ENCODE measurements around the gene CCL20. TPM values are rescaled to one million over a fixed set of nuclear protein-coding genes. Genes with fewer than 3 reads are reported as not detected.

CCL20 gene
- total RNA-seq (1 to 10 TPM; 1.5 to 2.2 TPM), total RNA-seq (0.35 to 653 (median 5.9) reads per million in 172 experiments)
- polyA plus RNA-seq (2013, experiment 1 of 2): 3.2 TPM
- polyA plus RNA-seq (2013, experiment 2 of 2): 4.1 TPM

- ATAC-seq (ENCODE audit: poor library complexity) (no peak), DNase-seq (peak in 4 of 14 experiments; percentile 28 to 64 (median 58))
- Histone ChIP-seq H3K4me3 (ENCODE audit: low read length) (peak within 1 kb of the TSS; percentile 36), H3K36me3 (ENCODE audit: insufficient read depth, low read length) (no peaks in the 10 kb centered on the region), H3K27me3 (ENCODE audit: control insufficient read depth in 1 of 2, insufficient read depth in 2 of 2, low read length in 2 of 2) (no peaks in the 10 kb centered on the region), H3K27ac (ENCODE audit: low read depth in 1 of 2, low read length in 2 of 2) (peak within 1 kb of the TSS in 1 of 2 donors; percentile 38), H3K9me3 (ENCODE audit: control insufficient read depth in 1 of 2, insufficient read depth in 1 of 2, low read length in 2 of 2) (no peaks in the 10 kb centered on the region), H3K4me1 (ENCODE audit: insufficient read depth, low read length) (peaks cover 20% of the 10 kb centered on the region)
- Mint-ChIP-seq H3K27ac (peak within 1 kb of the TSS; percentile 46), H3K9me3 (no peaks in the 10 kb centered on the region), H3K27me3 (peaks cover 7% of the 10 kb centered on the region), H3K4me1 (ENCODE audit: low read depth) (peaks cover 9% of the 10 kb centered on the region), H3K36me3 (ENCODE audit: low read depth) (no peaks in the 10 kb centered on the region), H3K4me3 (peak within 1 kb of the TSS; percentile 27)
- intact Hi-C loops (cut with DNase I, micrococcal nuclease): no loop called here
- POLR2A ChIA-PET: interaction anchor here (1.0 kb wide), 1 partner anchor 31 kb away, joined by 3 read pairs; no protein-coding TSS in a partner anchor
- no peak for TF ChIP-seq CTCF (IDR thresholded peaks at IDR 0.05)
- CTCF ChIA-PET: no interaction called here
Observed at GRCh38 chr2:227813562-227814353, at the start of gene CCL20. CCL20 (plus strand) TSS chr2:227813842; CDS start chr2:227813912, 70 bp downstream.

GRCh38 chr2:227765788-227766372, 47.8 kb upstream of the CCL20 start:
- Histone ChIP-seq H3K27me3 (ENCODE audit: control insufficient read depth in 1 of 2, insufficient read depth in 2 of 2, low read length in 2 of 2) (no peaks in the 10 kb centered on the region), H3K27ac (ENCODE audit: low read depth in 1 of 2, low read length in 2 of 2) (no peak overlapping the region), H3K4me1 (ENCODE audit: insufficient read depth, low read length) (no peaks in the 10 kb centered on the region), H3K36me3 (ENCODE audit: insufficient read depth, low read length) (no peaks in the 10 kb centered on the region), H3K4me3 (ENCODE audit: low read length) (no peak overlapping the region), H3K9me3 (ENCODE audit: control insufficient read depth in 1 of 2, insufficient read depth in 1 of 2, low read length in 2 of 2) (no peaks in the 10 kb centered on the region)
- Mint-ChIP-seq H3K4me1 (ENCODE audit: low read depth) (no peaks in the 10 kb centered on the region), H3K27ac (no peak overlapping the region), H3K36me3 (ENCODE audit: low read depth) (no peaks in the 10 kb centered on the region), H3K9me3 (no peaks in the 10 kb centered on the region), H3K27me3 (no peaks in the 10 kb centered on the region), H3K4me3 (no peak overlapping the region)
- DNase-seq (no peak), ATAC-seq (ENCODE audit: poor library complexity) (no peak)
- TF ChIP-seq CTCF (IDR thresholded peaks at IDR 0.05): no peak
- intact Hi-C loops (cut with DNase I, micrococcal nuclease): loop anchor here (1.0 to 10.0 kb wide), 9 partner anchors 109 to 731 kb away; partner anchors contain the start of gene AGFG1 (in 1 of the 2)
- ChIA-PET POLR2A (no interaction called here), CTCF (interaction anchor here (0.8 to 1.1 kb wide), 4 partner anchors 9 to 301 kb away, joined by 3 to 4 read pairs (median 3); no protein-coding TSS in a partner anchor)

GRCh38 chr2:227766373-227766883, 47.2 kb upstream of the CCL20 start:
- Histone ChIP-seq H3K36me3 (ENCODE audit: insufficient read depth, low read length) (no peaks in the 10 kb centered on the region), H3K4me1 (ENCODE audit: insufficient read depth, low read length) (no peaks in the 10 kb centered on the region), H3K27me3 (ENCODE audit: control insufficient read depth in 1 of 2, insufficient read depth in 2 of 2, low read length in 2 of 2) (no peaks in the 10 kb centered on the region), H3K9me3 (ENCODE audit: control insufficient read depth in 1 of 2, insufficient read depth in 1 of 2, low read length in 2 of 2) (no peaks in the 10 kb centered on the region), H3K27ac (ENCODE audit: low read depth in 1 of 2, low read length in 2 of 2) (no peak overlapping the region), H3K4me3 (ENCODE audit: low read length) (no peak overlapping the region)
- H3K9me3 Mint-ChIP-seq: no peaks in the 10 kb centered on the region
- no peaks in the 10 kb centered on the region for H3K36me3 Mint-ChIP-seq (ENCODE audit: low read depth)
- DNase-seq (peak; percentile 23 to 72 (median 46)), ATAC-seq (ENCODE audit: poor library complexity) (peak; percentile 56)
- peak; percentile 74 for TF ChIP-seq CTCF (IDR thresholded peaks at IDR 0.05)
- H3K27ac Mint-ChIP-seq: no peak overlapping the region
- no peaks in the 10 kb centered on the region for H3K27me3 Mint-ChIP-seq
- no peak overlapping the region for H3K4me3 Mint-ChIP-seq
- H3K4me1 Mint-ChIP-seq (ENCODE audit: low read depth): no peaks in the 10 kb centered on the region
- POLR2A ChIA-PET: no interaction called here
- intact Hi-C loops (cut with DNase I, micrococcal nuclease): loop anchor here (1.0 to 10.0 kb wide), 9 partner anchors 109 to 732 kb away; partner anchors contain the start of gene AGFG1 (in 1 of the 2)
- CTCF ChIA-PET: interaction anchor here (0.8 to 1.1 kb wide), 4 partner anchors 10 to 302 kb away, joined by 3 to 4 read pairs (median 3); no protein-coding TSS in a partner anchor
